ENCODE data around the gene CNTN4. TPM values are rescaled to one million over a fixed set of nuclear protein-coding genes. Genes with fewer than 3 reads are reported as not detected.

CNTN4 gene
- total RNA-seq, 1 donor from 2014 or later, result not detected

DNA sequence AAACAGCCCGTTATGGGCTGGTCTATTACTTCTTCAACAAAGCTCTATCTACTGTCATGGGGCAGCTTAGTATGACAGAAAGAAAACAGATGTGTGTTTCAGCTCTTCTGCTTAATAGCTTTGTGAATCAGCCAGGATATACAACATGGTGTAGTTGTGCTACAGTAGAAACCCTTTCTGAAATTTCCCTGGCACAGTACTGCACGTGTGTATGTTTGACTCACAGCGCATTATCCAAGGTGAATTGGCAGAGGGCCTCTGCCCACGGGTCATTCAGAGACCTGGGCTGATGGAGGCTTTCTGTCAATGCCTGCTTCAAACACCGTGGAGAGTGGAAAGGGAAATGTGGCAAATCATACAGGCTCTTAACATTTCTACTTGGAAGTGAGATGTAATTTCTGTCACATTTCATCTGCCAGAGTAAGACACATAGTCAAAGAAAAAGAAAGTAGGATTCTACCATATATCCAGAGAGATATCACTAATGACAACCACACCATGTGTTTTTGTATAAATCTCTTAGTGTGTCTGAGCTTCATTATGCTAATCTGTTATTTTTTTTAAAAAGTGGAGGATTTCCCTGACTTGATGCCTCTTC, 505.1 kb downstream of the CNTN4 start:
- no peaks in the 10 kb centered on the region for H3K4me1 ChIP-seq (ENCODE audit: insufficient read depth, low read length)
- H3K36me3 ChIP-seq (ENCODE audit: insufficient read depth, low read length), result no peaks in the 10 kb centered on the region
- H3K4me3 Mint-ChIP-seq (ENCODE audit: unreplicated experiment), result no peak overlapping the region
- H4K20me1 ChIP-seq (ENCODE audit: insufficient read depth, low read length), result no peaks in the 10 kb centered on the region
- H3K27me3 Mint-ChIP-seq (ENCODE audit: low read depth, unreplicated experiment), result no peaks in the 10 kb centered on the region
- no peaks in the 10 kb centered on the region for H3K36me3 Mint-ChIP-seq (ENCODE audit: low read depth, unreplicated experiment)
- FAIRE-seq, result no peak
- no peaks in the 10 kb centered on the region for H3K9me3 ChIP-seq (ENCODE audit: insufficient read depth, low read depth, low read length)
- H3K9ac ChIP-seq (ENCODE audit: low read length), result no peak overlapping the region
- H3K27me3 ChIP-seq (ENCODE audit: insufficient read depth, low read length), result no peaks in the 10 kb centered on the region
- no peak for TF ChIP-seq EZH2 (IDR thresholded peaks at IDR 0.05; ENCODE audit: insufficient read depth, low read length)
- TF ChIP-seq, protein P1, sequence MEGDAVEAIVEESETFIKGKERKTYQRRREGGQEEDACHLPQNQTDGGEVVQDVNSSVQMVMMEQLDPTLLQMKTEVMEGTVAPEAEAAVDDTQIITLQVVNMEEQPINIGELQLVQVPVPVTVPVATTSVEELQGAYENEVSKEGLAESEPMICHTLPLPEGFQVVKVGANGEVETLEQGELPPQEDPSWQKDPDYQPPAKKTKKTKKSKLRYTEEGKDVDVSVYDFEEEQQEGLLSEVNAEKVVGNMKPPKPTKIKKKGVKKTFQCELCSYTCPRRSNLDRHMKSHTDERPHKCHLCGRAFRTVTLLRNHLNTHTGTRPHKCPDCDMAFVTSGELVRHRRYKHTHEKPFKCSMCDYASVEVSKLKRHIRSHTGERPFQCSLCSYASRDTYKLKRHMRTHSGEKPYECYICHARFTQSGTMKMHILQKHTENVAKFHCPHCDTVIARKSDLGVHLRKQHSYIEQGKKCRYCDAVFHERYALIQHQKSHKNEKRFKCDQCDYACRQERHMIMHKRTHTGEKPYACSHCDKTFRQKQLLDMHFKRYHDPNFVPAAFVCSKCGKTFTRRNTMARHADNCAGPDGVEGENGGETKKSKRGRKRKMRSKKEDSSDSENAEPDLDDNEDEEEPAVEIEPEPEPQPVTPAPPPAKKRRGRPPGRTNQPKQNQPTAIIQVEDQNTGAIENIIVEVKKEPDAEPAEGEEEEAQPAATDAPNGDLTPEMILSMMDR (IDR thresholded peaks at IDR 0.05; ENCODE audit: insufficient read depth, low read depth, low read length), result no peak
- no peaks in the 10 kb centered on the region for H3K4me1 Mint-ChIP-seq (ENCODE audit: low read depth, unreplicated experiment)
- no peak overlapping the region for H3K4me2 ChIP-seq (ENCODE audit: low read length)
- no peak overlapping the region for H3K27ac Mint-ChIP-seq (ENCODE audit: unreplicated experiment)
- DNase-seq (ENCODE audit: low read depth), result no peak
- H3K9me3 Mint-ChIP-seq (ENCODE audit: unreplicated experiment), result peaks cover 12% of the 10 kb centered on the region
- H2AFZ ChIP-seq (ENCODE audit: low read depth, low read length), result no peak overlapping the region
- H3K27ac ChIP-seq (ENCODE audit: low read depth, low read length), result no peak overlapping the region
- no peak overlapping the region for H3K4me3 ChIP-seq (ENCODE audit: insufficient read depth, low read depth, low read length)
- no peaks in the 10 kb centered on the region for H3K79me2 ChIP-seq (ENCODE audit: insufficient read depth, low read length)

DNA sequence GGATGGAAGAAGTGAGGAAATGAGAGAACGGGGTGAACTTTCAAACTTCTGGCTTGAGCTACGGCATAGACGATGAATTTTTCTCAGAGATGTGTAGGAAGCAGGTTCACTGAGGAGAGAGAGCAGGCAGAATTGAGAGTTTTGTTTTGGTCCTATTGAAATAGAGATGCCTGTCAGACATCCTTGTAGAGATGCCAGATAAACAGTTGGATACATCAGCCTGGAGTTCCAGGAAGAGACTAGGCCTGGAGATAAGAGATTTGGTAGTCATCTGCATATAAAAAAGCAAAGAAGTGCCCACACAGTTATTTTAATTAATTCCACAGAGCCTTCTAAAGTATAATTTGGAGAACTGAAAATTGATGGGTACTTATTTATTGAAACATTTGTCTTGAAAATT, 515.9 kb downstream of the CNTN4 start:
- TF ChIP-seq, protein P1 (IDR thresholded peaks at IDR 0.05; ENCODE audit: insufficient read depth, low read depth, low read length), result no peak
- TF ChIP-seq EZH2 (IDR thresholded peaks at IDR 0.05; ENCODE audit: insufficient read depth, low read length), result no peak
- Mint-ChIP-seq H3K36me3 (ENCODE audit: low read depth, unreplicated experiment) (no peaks in the 10 kb centered on the region), H3K9me3 (ENCODE audit: unreplicated experiment) (peaks cover 11% of the 10 kb centered on the region), H3K4me3 (ENCODE audit: unreplicated experiment) (no peak overlapping the region), H3K27me3 (ENCODE audit: low read depth, unreplicated experiment) (no peaks in the 10 kb centered on the region), H3K27ac (ENCODE audit: unreplicated experiment) (no peak overlapping the region), H3K4me1 (ENCODE audit: low read depth, unreplicated experiment) (no peaks in the 10 kb centered on the region)
- Histone ChIP-seq H4K20me1 (ENCODE audit: insufficient read depth, low read length) (no peaks in the 10 kb centered on the region), H3K4me1 (ENCODE audit: insufficient read depth, low read length) (no peaks in the 10 kb centered on the region), H3K79me2 (ENCODE audit: insufficient read depth, low read length) (no peaks in the 10 kb centered on the region), H3K27ac (ENCODE audit: low read depth, low read length) (no peak overlapping the region), H3K9me3 (ENCODE audit: insufficient read depth, low read depth, low read length) (no peaks in the 10 kb centered on the region), H3K4me3 (ENCODE audit: insufficient read depth, low read depth, low read length) (no peak overlapping the region), H3K4me2 (ENCODE audit: low read length) (no peak overlapping the region), H3K36me3 (ENCODE audit: insufficient read depth, low read length) (no peaks in the 10 kb centered on the region), H3K27me3 (ENCODE audit: insufficient read depth, low read length) (no peaks in the 10 kb centered on the region), H3K9ac (ENCODE audit: low read length) (no peak overlapping the region), H2AFZ (ENCODE audit: low read depth, low read length) (no peak overlapping the region)
- FAIRE-seq (no peak), DNase-seq (ENCODE audit: low read depth) (no peak)

DNA sequence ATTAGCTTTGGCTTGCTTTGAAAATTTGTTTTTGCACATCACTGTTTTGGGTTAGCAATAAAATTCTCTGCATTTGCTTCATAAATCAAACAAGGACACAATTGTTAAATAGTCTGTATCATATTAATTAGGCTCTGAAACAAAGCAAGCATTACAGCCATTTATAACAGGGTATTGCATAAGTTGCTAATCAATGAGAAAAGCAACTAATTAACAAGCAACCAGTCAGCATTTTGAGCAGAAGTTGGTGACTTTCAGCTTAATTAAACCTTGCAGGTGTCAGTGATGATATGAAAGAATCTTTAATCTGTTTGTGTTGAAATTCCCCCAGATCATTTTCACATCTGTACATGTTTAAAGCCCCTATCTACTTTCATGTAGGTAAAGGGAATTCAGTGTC, 516.4 kb downstream of the CNTN4 start:
- H3K4me3 Mint-ChIP-seq (ENCODE audit: unreplicated experiment), result no peak overlapping the region
- H3K27ac Mint-ChIP-seq (ENCODE audit: unreplicated experiment), result no peak overlapping the region
- FAIRE-seq (no peak), DNase-seq (ENCODE audit: low read depth) (no peak)
- Histone ChIP-seq H3K4me1 (ENCODE audit: insufficient read depth, low read length) (no peaks in the 10 kb centered on the region), H2AFZ (ENCODE audit: low read depth, low read length) (no peak overlapping the region), H3K27me3 (ENCODE audit: insufficient read depth, low read length) (no peaks in the 10 kb centered on the region), H3K4me3 (ENCODE audit: insufficient read depth, low read depth, low read length) (no peak overlapping the region), H3K36me3 (ENCODE audit: insufficient read depth, low read length) (no peaks in the 10 kb centered on the region), H3K27ac (ENCODE audit: low read depth, low read length) (no peak overlapping the region), H3K4me2 (ENCODE audit: low read length) (no peak overlapping the region), H3K79me2 (ENCODE audit: insufficient read depth, low read length) (no peaks in the 10 kb centered on the region), H4K20me1 (ENCODE audit: insufficient read depth, low read length) (no peaks in the 10 kb centered on the region), H3K9ac (ENCODE audit: low read length) (no peak overlapping the region), H3K9me3 (ENCODE audit: insufficient read depth, low read depth, low read length) (no peaks in the 10 kb centered on the region)
- no peak for TF ChIP-seq EZH2 (IDR thresholded peaks at IDR 0.05; ENCODE audit: insufficient read depth, low read length)
- TF ChIP-seq, protein P1 (IDR thresholded peaks at IDR 0.05; ENCODE audit: insufficient read depth, low read depth, low read length), result no peak
- H3K4me1 Mint-ChIP-seq (ENCODE audit: low read depth, unreplicated experiment), result no peaks in the 10 kb centered on the region
- H3K36me3 Mint-ChIP-seq (ENCODE audit: low read depth, unreplicated experiment), result no peaks in the 10 kb centered on the region
- H3K9me3 Mint-ChIP-seq (ENCODE audit: unreplicated experiment), result peaks cover 15% of the 10 kb centered on the region
- H3K27me3 Mint-ChIP-seq (ENCODE audit: low read depth, unreplicated experiment), result no peaks in the 10 kb centered on the region
